WTC11 (cell line): ENCODE data around the gene PLXDC2. TPM values are rescaled to one million over a fixed set of nuclear protein-coding genes. Genes with fewer than 3 reads are reported as not detected.

Experiments
- ATAC-seq: fragments of 200-7000 bp; cut with Tn5 transposase; 2 replicates; pipeline ENCODE4 v1.10.0; 2021; ENCODE audit warnings: mild to moderate bottlenecking, moderate library complexity
- CTCF ChIA-PET: fragments of 300-600 bp; sonication (Branson Sonifier 250); formaldehyde crosslinking; loops from one replicate; lab custom pipeline; 2021; ENCODE audit warnings: antibody characterized with exemption; lab: Charles Lee
- POLR2A ChIA-PET: fragments of 350-600 bp; sonication (Branson Sonifier 250); formaldehyde crosslinking; loops from one replicate; lab custom pipeline; 2021; ENCODE audit warnings: antibody characterized with exemption; lab: Charles Lee
- DNase-seq: peaks from one replicate; pipeline ENCODE4 v3.0.0; 2021; ENCODE audit warnings: low spot score
- H3K27ac Mint-ChIP-seq: 2 replicates; pipeline ENCODE4 v1.8.0; 2021; ENCODE audit warnings: mixed read lengths
- H3K27me3 Mint-ChIP-seq: 2 replicates; pipeline ENCODE4 v1.8.0; 2021; ENCODE audit warnings: low read depth, mild to moderate bottlenecking, moderate library complexity, mixed read lengths
- H3K36me3 Mint-ChIP-seq: 2 replicates; pipeline ENCODE4 v1.8.0; 2021; ENCODE audit warnings: mixed read lengths
- H3K4me1 Mint-ChIP-seq: 2 replicates; pipeline ENCODE4 v1.8.0; 2022; ENCODE audit warnings: mixed read lengths
- H3K4me3 Mint-ChIP-seq: 2 replicates; pipeline ENCODE4 v1.8.0; 2021; ENCODE audit warnings: mild to moderate bottlenecking, moderate library complexity, mixed read lengths
- H3K9me3 Mint-ChIP-seq: 2 replicates; pipeline ENCODE4 v1.8.0; 2021; ENCODE audit warnings: mixed read lengths
- AR ChIP-seq: fragments of 250-450 bp; sonication (Bioruptor Pico); IDR thresholded peaks from 2 replicates; pipeline ENCODE4 v1.9.0; 2021; ENCODE audit warnings: mild to moderate bottlenecking
- CBFB ChIP-seq: sonication (generic); formaldehyde crosslinking; IDR thresholded peaks from 2 replicates; pipeline ENCODE4 v1.8.1; 2022; ENCODE audit warnings: mild to moderate bottlenecking, low read depth, missing genetic modification reagents
- CTCF ChIP-seq: fragments of 200-600 bp; IDR thresholded peaks from 2 replicates; pipeline ENCODE4 v1.8.0; 2022; ENCODE audit warnings: antibody characterized with exemption
- FOXJ3 ChIP-seq: sonication (generic); formaldehyde crosslinking; IDR thresholded peaks from 2 replicates; pipeline ENCODE4 v1.9.0; 2021; ENCODE audit warnings: missing genetic modification reagents, mild to moderate bottlenecking, borderline replicate concordance
- FOXK1 ChIP-seq: sonication (generic); formaldehyde crosslinking; IDR thresholded peaks from 2 replicates; pipeline ENCODE4 v1.8.0; 2022; ENCODE audit warnings: mild to moderate bottlenecking, moderate library complexity, missing genetic modification reagents
- HMGA2 ChIP-seq: fragments of 250-450 bp; sonication (Bioruptor Pico); IDR thresholded peaks from 2 replicates; pipeline ENCODE4 v1.4.0; 2021; ENCODE audit warnings: mild to moderate bottlenecking, moderate library complexity
- JUN ChIP-seq: sonication (generic); formaldehyde crosslinking; IDR thresholded peaks from 2 replicates; pipeline ENCODE4 v1.8.0; 2023; ENCODE audit warnings: mild to moderate bottlenecking, missing genetic modification reagents
- NFYB ChIP-seq: sonication (generic); formaldehyde crosslinking; conservative IDR thresholded peaks from 2 replicates; pipeline ENCODE4 v1.8.0; 2022; ENCODE audit warnings: low read depth, missing genetic modification reagents
- PRDM15 ChIP-seq: sonication (generic); formaldehyde crosslinking; IDR thresholded peaks from 2 replicates; pipeline ENCODE4 v1.8.0; 2022; ENCODE audit warnings: missing genetic modification reagents
- SOX15 ChIP-seq: fragments of 250-450 bp; sonication (Bioruptor Pico); IDR thresholded peaks from 2 replicates; pipeline ENCODE4 v1.9.0; 2021; ENCODE audit warnings: mild to moderate bottlenecking
- TEAD1 ChIP-seq: sonication (generic); formaldehyde crosslinking; IDR thresholded peaks from 2 replicates; pipeline ENCODE4 v1.8.0; 2022; ENCODE audit warnings: mild to moderate bottlenecking, missing genetic modification reagents
- ZBTB21 ChIP-seq: sonication (generic); formaldehyde crosslinking; IDR thresholded peaks from 2 replicates; pipeline ENCODE4 v1.8.1; 2023; ENCODE audit warnings: mild to moderate bottlenecking, missing genetic modification reagents, borderline replicate concordance
- ZNF396 ChIP-seq: fragments of 250-450 bp; sonication (Bioruptor Pico); IDR thresholded peaks from 2 replicates; pipeline ENCODE4 v1.8.0; 2021; ENCODE audit warnings: mild to moderate bottlenecking, moderate library complexity, borderline replicate concordance
- ZNF416 ChIP-seq: fragments of 250-450 bp; sonication (Bioruptor Pico); IDR thresholded peaks from 2 replicates; pipeline ENCODE4 v1.9.0; 2021; ENCODE audit warnings: mild to moderate bottlenecking, inconsistent platforms
- ZNF423 ChIP-seq: fragments of 250-450 bp; sonication (Bioruptor Pico); IDR thresholded peaks from 2 replicates; pipeline ENCODE4 v2.1.2; 2022; ENCODE audit warnings: mild to moderate bottlenecking, moderate library complexity
- total RNA-seq: library from RNA; stranded (reverse); gene quantifications from 3 replicates; pipeline ENCODE4 v1.2.3, GENCODE V29; 2021
- TF ChIP-seq, protein P1 (sequence below): sonication (generic); formaldehyde crosslinking; IDR thresholded peaks from 2 replicates; pipeline ENCODE4 v1.8.1; 2022; ENCODE audit warnings: low read depth, missing genetic modification reagents, borderline replicate concordance
- TF ChIP-seq, protein P2 (sequence below): sonication (generic); formaldehyde crosslinking; IDR thresholded peaks from 2 replicates; pipeline ENCODE4 v1.8.1; 2022; ENCODE audit warnings: missing genetic modification reagents, borderline replicate concordance
- TF ChIP-seq, protein P3 (sequence below): sonication (generic); formaldehyde crosslinking; IDR thresholded peaks from 2 replicates; pipeline ENCODE4 v1.8.1; 2023; ENCODE audit warnings: mild to moderate bottlenecking, moderate library complexity, missing genetic modification reagents
- TF ChIP-seq, protein P4 (sequence below): fragments of 250-450 bp; sonication (Bioruptor Pico); IDR thresholded peaks from 2 replicates; pipeline ENCODE4 v1.8.0; 2021; ENCODE audit warnings: mild to moderate bottlenecking

PLXDC2 gene
- total RNA-seq, 1 experiment from 2014 or later, result 31.7 TPM

GRCh38 chr10:19801369-19801768, 14.9 kb upstream of the PLXDC2 start (continued):
- TF ChIP-seq PRDM15 (CRISPR knock-in tag) (no peak), ZBTB21 (no peak), HMGA2 (CRISPR knock-in tag) (no peak), AR (CRISPR knock-in tag) (no peak), TEAD1 (CRISPR knock-in tag) (no peak)
- TF ChIP-seq, protein P1, sequence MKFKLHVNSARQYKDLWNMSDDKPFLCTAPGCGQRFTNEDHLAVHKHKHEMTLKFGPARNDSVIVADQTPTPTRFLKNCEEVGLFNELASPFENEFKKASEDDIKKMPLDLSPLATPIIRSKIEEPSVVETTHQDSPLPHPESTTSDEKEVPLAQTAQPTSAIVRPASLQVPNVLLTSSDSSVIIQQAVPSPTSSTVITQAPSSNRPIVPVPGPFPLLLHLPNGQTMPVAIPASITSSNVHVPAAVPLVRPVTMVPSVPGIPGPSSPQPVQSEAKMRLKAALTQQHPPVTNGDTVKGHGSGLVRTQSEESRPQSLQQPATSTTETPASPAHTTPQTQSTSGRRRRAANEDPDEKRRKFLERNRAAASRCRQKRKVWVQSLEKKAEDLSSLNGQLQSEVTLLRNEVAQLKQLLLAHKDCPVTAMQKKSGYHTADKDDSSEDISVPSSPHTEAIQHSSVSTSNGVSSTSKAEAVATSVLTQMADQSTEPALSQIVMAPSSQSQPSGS (CRISPR knock-in tag), result no peak

DNA sequence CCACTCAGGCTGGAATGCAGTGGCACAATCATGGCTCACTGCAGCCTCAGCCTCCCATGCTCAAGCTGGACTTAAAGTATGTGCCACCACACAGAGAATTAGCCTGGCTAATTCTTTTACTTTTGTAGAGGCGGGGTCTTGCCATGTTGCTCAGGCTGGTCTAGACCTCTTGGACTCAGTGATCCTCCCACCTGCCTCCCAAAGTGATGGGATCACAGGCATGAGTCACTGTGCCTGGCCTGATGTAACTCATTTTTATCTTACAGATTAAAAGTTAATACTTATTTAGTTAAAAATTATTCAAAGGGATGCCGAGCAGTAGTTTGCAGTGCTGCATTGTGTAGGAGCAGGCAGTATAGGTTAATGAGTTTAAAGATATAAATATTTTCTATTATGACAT, 12.6 kb upstream of the PLXDC2 start:
- ChIA-PET POLR2A (no interaction called here), CTCF (no interaction called here)
- Mint-ChIP-seq H3K9me3 (peaks cover 28% of the 10 kb centered on the region), H3K36me3 (peaks cover 10% of the 10 kb centered on the region), H3K4me3 (no peak overlapping the region), H3K27ac (no peak overlapping the region), H3K27me3 (no peaks in the 10 kb centered on the region), H3K4me1 (no peaks in the 10 kb centered on the region)
- ATAC-seq (no peak), DNase-seq (no peak)
- TF ChIP-seq, protein P2, sequence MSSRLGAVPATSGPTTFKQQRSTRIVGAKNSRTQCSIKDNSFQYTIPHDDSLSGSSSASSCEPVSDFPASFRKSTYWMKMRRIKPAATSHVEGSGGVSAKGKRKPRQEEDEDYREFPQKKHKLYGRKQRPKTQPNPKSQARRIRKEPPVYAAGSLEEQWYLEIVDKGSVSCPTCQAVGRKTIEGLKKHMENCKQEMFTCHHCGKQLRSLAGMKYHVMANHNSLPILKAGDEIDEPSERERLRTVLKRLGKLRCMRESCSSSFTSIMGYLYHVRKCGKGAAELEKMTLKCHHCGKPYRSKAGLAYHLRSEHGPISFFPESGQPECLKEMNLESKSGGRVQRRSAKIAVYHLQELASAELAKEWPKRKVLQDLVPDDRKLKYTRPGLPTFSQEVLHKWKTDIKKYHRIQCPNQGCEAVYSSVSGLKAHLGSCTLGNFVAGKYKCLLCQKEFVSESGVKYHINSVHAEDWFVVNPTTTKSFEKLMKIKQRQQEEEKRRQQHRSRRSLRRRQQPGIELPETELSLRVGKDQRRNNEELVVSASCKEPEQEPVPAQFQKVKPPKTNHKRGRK (CRISPR knock-in tag), result no peak
- TF ChIP-seq ZNF396 (CRISPR knock-in tag) (no peak), ZNF416 (CRISPR knock-in tag) (no peak), FOXK1 (CRISPR knock-in tag) (no peak), NFYB (CRISPR knock-in tag) (no peak), CTCF (no peak), FOXJ3 (CRISPR knock-in tag) (no peak), CBFB (CRISPR knock-in tag) (no peak), ZNF423 (CRISPR knock-in tag) (no peak), JUN (CRISPR knock-in tag) (no peak), SOX15 (CRISPR knock-in tag) (no peak)
- TF ChIP-seq, protein P3, sequence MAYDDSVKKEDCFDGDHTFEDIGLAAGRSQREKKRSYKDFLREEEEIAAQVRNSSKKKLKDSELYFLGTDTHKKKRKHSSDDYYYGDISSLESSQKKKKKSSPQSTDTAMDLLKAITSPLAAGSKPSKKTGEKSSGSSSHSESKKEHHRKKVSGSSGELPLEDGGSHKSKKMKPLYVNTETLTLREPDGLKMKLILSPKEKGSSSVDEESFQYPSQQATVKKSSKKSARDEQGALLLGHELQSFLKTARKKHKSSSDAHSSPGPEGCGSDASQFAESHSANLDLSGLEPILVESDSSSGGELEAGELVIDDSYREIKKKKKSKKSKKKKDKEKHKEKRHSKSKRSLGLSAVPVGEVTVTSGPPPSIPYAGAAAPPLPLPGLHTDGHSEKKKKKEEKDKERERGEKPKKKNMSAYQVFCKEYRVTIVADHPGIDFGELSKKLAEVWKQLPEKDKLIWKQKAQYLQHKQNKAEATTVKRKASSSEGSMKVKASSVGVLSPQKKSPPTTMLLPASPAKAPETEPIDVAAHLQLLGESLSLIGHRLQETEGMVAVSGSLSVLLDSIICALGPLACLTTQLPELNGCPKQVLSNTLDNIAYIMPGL (CRISPR knock-in tag), result no peak
- TF ChIP-seq, protein P4, sequence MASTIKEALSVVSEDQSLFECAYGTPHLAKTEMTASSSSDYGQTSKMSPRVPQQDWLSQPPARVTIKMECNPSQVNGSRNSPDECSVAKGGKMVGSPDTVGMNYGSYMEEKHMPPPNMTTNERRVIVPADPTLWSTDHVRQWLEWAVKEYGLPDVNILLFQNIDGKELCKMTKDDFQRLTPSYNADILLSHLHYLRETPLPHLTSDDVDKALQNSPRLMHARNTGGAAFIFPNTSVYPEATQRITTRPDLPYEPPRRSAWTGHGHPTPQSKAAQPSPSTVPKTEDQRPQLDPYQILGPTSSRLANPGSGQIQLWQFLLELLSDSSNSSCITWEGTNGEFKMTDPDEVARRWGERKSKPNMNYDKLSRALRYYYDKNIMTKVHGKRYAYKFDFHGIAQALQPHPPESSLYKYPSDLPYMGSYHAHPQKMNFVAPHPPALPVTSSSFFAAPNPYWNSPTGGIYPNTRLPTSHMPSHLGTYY (CRISPR knock-in tag), result no peak
